K562 (cell line): Measurements from ENCODE around the gene ZFP92. TPM values are rescaled to one million over a fixed set of nuclear protein-coding genes. Genes with fewer than 3 reads are reported as not detected.

Experiments used
- E4F1 ChIP-seq: fragments of 250-450 bp; sonication (Bioruptor Pico); IDR thresholded peaks from 2 replicates; pipeline ENCODE4 v1.5.0; 2021; ENCODE audit warnings: mild to moderate bottlenecking, borderline replicate concordance
- MTA2 ChIP-seq: fragments of 450-650 bp; IDR thresholded peaks from 2 replicates; pipeline ENCODE4 v1.6.1; 2016; ENCODE audit warnings: low read depth
- PRPF4 ChIP-seq: fragments of 200-400 bp; formaldehyde crosslinking; IDR thresholded peaks from one replicate; pipeline ENCODE4 v1.6.1; 2017; ENCODE audit warnings: low read length, low read depth, mild to moderate bottlenecking; ENCODE audit not compliant: insufficient read depth, poor library complexity, severe bottlenecking
- PTBP1 ChIP-seq: fragments of 200-400 bp; formaldehyde crosslinking; IDR thresholded peaks from 2 replicates; pipeline ENCODE4 v1.6.1; 2017; ENCODE audit warnings: low read depth, low read length
- TEAD4 ChIP-seq, 2 experiments: sonication (generic) in 1 of 2; formaldehyde crosslinking in 1 of 2; IDR thresholded peaks; 2 replicates each; pipeline versions ENCODE4 v1.6.1 to v1.8.0; 2012 to 2022; ENCODE audit warnings: borderline replicate concordance in 1 of 2, inconsistent platforms in 1 of 2, low read length in 1 of 2, mild to moderate bottlenecking in 1 of 2, missing genetic modification reagents in 1 of 2
- THRAP3 ChIP-seq: fragments of 450-650 bp; IDR thresholded peaks from 2 replicates; pipeline ENCODE4 v1.6.1; 2016; ENCODE audit warnings: mild to moderate bottlenecking, inconsistent platforms, borderline replicate concordance
- YY1 ChIP-seq, 3 experiments: IDR thresholded peaks; 2 replicates each; pipeline ENCODE4 v1.6.1; 2011; ENCODE audit warnings: low read length in 2 of 3, mild to moderate bottlenecking in 2 of 3, moderate library complexity in 2 of 3, borderline replicate concordance in 1 of 3, control low read depth in 1 of 3, low read depth in 1 of 3; ENCODE audit not compliant: insufficient read depth in 3 of 3, insufficient replicate concordance in 2 of 3, control insufficient read depth in 1 of 3, insufficient read length in 1 of 3; ENCODE audit errors: extremely low read depth in 1 of 3
- ZBTB5 ChIP-seq: fragments of 450-650 bp; IDR thresholded peaks from 2 replicates; pipeline ENCODE4 v1.6.1; 2017; ENCODE audit warnings: antibody characterized with exemption
- ZFX ChIP-seq: sonication (generic); formaldehyde crosslinking; IDR thresholded peaks from 2 replicates; pipeline ENCODE4 v1.8.0; 2022; ENCODE audit warnings: mild to moderate bottlenecking, missing genetic modification reagents, moderate library complexity
- ZNF384 ChIP-seq: IDR thresholded peaks from 2 replicates; pipeline ENCODE4 v1.6.1; 2012; ENCODE audit warnings: low read depth, low read length, improper control_type of control experiment
- ZNF398 ChIP-seq: fragments of 250-450 bp; sonication (Bioruptor Pico); IDR thresholded peaks from 2 replicates; pipeline ENCODE4 v1.8.0; 2021; ENCODE audit warnings: moderate library complexity, mild to moderate bottlenecking, inconsistent platforms
- ZNF57 ChIP-seq: fragments of 450-650 bp; formaldehyde crosslinking; IDR thresholded peaks from 2 replicates; pipeline ENCODE4 v1.4.0; 2020; ENCODE audit warnings: mild to moderate bottlenecking, moderate library complexity
- polyA plus RNA-seq, 8 experiments: library from polyadenylated mRNA; depleted of rRNA in 4 of 8; stranded (reverse) in 5 of 8; unstranded in 3 of 8; fragments of >200 nt; fragmentation: Nextera tagmentation in 2 of 8; fragmentation: Illumina TruSeq in 1 of 8; extraction: Ambion mirVana in 2 of 8; extraction: Trizol in 1 of 8; gene quantifications; 2 replicates each; pipeline versions ENCODE4 v1.2.1 to v1.2.3, GENCODE V29; 2011 to 2014; ENCODE audit warnings: inconsistent platforms in 1 of 8, missing spikeins in 1 of 8
- total RNA-seq, 7 experiments: library from RNA; depleted of rRNA in 6 of 7; stranded (reverse); fragments of >200 nt in 6 of 7; fragmentation: Illumina TruSeq in 2 of 7; extraction: Trizol in 2 of 7; gene quantifications; 2 replicates each; pipeline versions ENCODE4 v1.2.1 to v1.2.3, GENCODE V29; 2011 to 2021; ENCODE audit warnings: low replicate concordance in 1 of 7
- TF ChIP-seq, protein P1 (sequence below): fragments of 250-450 bp; sonication (Bioruptor Pico); IDR thresholded peaks from 2 replicates; pipeline ENCODE4 v1.5.0; 2021
- TF ChIP-seq, protein P2 (sequence below): sonication (generic); formaldehyde crosslinking; IDR thresholded peaks from 2 replicates; pipeline ENCODE4 v1.8.0; 2023; ENCODE audit warnings: mild to moderate bottlenecking, missing genetic modification reagents
- TF ChIP-seq, protein P3 (sequence below): fragments of 250-450 bp; sonication (Bioruptor Pico); IDR thresholded peaks from 2 replicates; pipeline ENCODE4 v1.5.0; 2021

Gene ZFP92
- total and polyA plus RNA-seq, 9 of the 15 experiments (the other 6 are each of a cell fraction or from before 2014, with no cell fraction given) = 0.32 to 3.3 (median 1.8) TPM

- TF ChIP-seq ZNF57 (CRISPR knock-in tag) = no peak
- TF ChIP-seq YY1 (IDR thresholded peaks at IDR 0.05; ENCODE audit: borderline replicate concordance in 1 of 3, control insufficient read depth in 1 of 3, extremely low read depth in 1 of 3, insufficient read depth in 3 of 3, insufficient read length in 1 of 3, insufficient replicate concordance in 2 of 3, low read depth in 1 of 3, low read length in 2 of 3) = no peak
- TF ChIP-seq, protein P1, sequence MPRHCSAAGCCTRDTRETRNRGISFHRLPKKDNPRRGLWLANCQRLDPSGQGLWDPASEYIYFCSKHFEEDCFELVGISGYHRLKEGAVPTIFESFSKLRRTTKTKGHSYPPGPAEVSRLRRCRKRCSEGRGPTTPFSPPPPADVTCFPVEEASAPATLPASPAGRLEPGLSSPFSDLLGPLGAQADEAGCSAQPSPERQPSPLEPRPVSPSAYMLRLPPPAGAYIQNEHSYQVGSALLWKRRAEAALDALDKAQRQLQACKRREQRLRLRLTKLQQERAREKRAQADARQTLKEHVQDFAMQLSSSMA (CRISPR knock-in tag) = no peak
- no peak for TF ChIP-seq MTA2
- no peak for TF ChIP-seq E4F1 (CRISPR knock-in tag)
- no peak for TF ChIP-seq TEAD4 (IDR thresholded peaks at IDR 0.05; ENCODE audit: low read length)
- no peak for TF ChIP-seq TEAD4 (CRISPR knock-in tag; IDR thresholded peaks at IDR 0.05; ENCODE audit: borderline replicate concordance)
- TF ChIP-seq THRAP3 = no peak
- TF ChIP-seq PTBP1 = no peak
- no peak for TF ChIP-seq ZNF398 (CRISPR knock-in tag)
- TF ChIP-seq, protein P2, sequence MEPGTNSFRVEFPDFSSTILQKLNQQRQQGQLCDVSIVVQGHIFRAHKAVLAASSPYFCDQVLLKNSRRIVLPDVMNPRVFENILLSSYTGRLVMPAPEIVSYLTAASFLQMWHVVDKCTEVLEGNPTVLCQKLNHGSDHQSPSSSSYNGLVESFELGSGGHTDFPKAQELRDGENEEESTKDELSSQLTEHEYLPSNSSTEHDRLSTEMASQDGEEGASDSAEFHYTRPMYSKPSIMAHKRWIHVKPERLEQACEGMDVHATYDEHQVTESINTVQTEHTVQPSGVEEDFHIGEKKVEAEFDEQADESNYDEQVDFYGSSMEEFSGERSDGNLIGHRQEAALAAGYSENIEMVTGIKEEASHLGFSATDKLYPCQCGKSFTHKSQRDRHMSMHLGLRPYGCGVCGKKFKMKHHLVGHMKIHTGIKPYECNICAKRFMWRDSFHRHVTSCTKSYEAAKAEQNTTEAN (CRISPR knock-in tag) = no peak
- no peak for TF ChIP-seq ZNF384
- no peak for TF ChIP-seq PRPF4
- TF ChIP-seq, protein P3, sequence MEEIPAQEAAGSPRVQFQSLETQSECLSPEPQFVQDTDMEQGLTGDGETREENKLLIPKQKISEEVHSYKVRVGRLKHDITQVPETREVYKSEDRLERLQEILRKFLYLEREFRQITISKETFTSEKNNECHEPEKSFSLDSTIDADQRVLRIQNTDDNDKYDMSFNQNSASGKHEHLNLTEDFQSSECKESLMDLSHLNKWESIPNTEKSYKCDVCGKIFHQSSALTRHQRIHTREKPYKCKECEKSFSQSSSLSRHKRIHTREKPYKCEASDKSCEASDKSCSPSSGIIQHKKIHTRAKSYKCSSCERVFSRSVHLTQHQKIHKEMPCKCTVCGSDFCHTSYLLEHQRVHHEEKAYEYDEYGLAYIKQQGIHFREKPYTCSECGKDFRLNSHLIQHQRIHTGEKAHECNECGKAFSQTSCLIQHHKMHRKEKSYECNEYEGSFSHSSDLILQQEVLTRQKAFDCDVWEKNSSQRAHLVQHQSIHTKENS (CRISPR knock-in tag) = no peak
- no peak for TF ChIP-seq ZBTB5
- TF ChIP-seq ZFX = no peak
Measured at GRCh38 chrX:153381684-153382532, 29.4 kb upstream of the ZFP92 start (continued).
